Measurements from ENCODE around the gene CTPS1.

CTPS1 gene

DNA sequence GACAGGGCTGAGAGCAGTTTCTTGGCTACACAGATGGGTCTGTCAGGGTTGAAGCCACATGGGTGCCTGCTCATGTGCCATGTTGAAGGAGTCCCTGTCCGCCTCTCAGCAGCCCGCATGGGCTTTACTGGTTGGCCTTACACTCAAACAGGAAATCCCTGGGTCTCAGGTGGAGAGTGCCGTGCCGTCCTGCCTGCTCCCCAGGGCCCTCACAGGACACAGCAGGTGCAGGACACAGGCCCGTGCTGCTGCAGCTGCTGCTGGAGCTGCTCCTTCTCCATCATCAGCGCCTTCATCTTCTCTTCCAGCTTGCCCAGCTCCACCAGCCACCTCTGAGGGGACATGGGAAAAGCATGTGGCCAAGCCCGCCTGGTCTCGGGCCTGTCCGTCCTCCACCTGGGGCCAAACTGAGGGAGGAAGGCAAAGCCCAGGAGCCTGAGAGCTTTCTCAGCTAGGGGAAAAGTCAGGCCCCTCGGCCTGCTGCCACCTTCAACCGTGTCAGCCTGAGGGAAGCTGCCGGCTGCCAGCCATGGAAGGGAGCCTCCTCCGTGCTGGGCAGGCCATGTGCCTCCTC, 36.5 kb downstream of the CTPS1 start:
- Histone ChIP-seq H3K36me3 (ENCODE audit: insufficient read depth, low read length) (peaks cover 86% of the 10 kb centered on the region), H3K4me1 (ENCODE audit: insufficient read depth, low read length) (no peaks in the 10 kb centered on the region)

DNA sequence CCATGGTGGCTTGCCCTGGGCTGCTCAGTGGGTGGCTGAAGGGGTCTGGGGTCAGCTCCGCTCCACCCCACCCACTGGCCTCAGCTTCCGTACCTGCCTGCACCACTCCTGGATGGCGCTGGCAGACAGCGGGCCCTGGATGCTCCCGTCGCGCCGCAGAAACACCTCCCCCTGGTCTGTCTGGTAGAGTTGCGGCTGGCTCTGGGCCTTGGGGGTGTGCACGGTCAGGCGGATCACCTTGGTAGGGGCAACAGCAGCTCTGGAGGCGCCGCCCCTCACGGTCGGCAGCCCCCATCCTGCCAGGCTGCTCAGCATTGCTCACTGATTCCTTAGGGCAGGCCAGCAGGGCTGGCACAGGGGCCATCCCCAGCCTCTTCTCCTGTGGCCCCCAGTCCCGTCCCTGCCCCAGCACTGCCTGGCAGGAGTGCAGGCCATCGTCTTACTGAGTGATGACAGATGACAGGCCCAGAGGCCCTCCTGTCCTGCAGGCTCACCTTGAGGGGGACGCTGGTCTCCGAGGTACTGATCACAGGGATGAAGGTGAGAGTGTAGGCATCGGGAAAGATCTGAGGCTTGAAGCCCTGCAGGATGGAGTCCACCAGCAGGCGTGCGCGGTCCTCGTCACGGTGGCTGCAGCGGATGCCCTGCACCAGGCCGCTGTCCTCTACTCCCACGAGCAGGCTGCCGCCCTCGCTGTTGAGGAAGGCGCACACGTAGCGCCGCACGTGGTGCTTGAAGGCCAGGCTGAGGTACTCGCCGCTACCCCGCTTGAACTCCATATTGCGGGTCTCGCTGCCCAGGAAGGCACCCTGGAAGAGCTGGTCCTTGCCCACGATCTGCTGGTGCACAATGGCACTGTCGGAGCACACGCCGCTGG, 37.9 kb downstream of the CTPS1 start:
- H3K4me2 ChIP-seq (ENCODE audit: insufficient read depth, low read length) = no peak overlapping the region
- H3K27me3 ChIP-seq (ENCODE audit: insufficient read depth, low read length, poor library complexity) = no peaks in the 10 kb centered on the region
- no peak for TF ChIP-seq EZH2 (IDR thresholded peaks at IDR 0.05; ENCODE audit: borderline replicate concordance, low read depth, low read length, severe bottlenecking)
- TF ChIP-seq CTCF (IDR thresholded peaks at IDR 0.05; ENCODE audit: borderline replicate concordance, extremely low read depth, low read length, poor library complexity, severe bottlenecking) = no peak
- ATAC-seq (ENCODE audit: insufficient read depth, low read depth) = no peak
- H2AFZ ChIP-seq (ENCODE audit: low read depth, low read length) = no peak overlapping the region
- H3K36me3 ChIP-seq (ENCODE audit: insufficient read depth, low read length) = peaks cover 72% of the 10 kb centered on the region
- DNase-seq = no peak
- H3K79me2 ChIP-seq (ENCODE audit: insufficient read depth, low read length) = no peaks in the 10 kb centered on the region
- H3K4me3 ChIP-seq (ENCODE audit: low read depth in 1 of 2, low read length in 2 of 2) = no peak overlapping the region
- no peaks in the 10 kb centered on the region for H3K4me1 ChIP-seq (ENCODE audit: insufficient read depth, low read length)
- peaks cover 39% of the 10 kb centered on the region for H4K20me1 ChIP-seq (ENCODE audit: insufficient read depth, low read length)
- H3K9ac ChIP-seq (ENCODE audit: low read depth, low read length) = no peak overlapping the region
- H3K27ac ChIP-seq (ENCODE audit: low read length) = no peak overlapping the region
- H3K9me3 ChIP-seq (ENCODE audit: insufficient read depth, low read length, severe bottlenecking) = no peaks in the 10 kb centered on the region

More for the DNA sequence above, 36.5 kb downstream of the CTPS1 start:
- H3K4me2 ChIP-seq (ENCODE audit: insufficient read depth, low read length) = no peak overlapping the region
- H3K4me3 ChIP-seq (ENCODE audit: low read depth in 1 of 2, low read length in 2 of 2) = no peak overlapping the region
- H3K9ac ChIP-seq (ENCODE audit: low read depth, low read length) = no peak overlapping the region
- ATAC-seq (ENCODE audit: insufficient read depth, low read depth) (no peak), DNase-seq (no peak)
- peaks cover 43% of the 10 kb centered on the region for H4K20me1 ChIP-seq (ENCODE audit: insufficient read depth, low read length)
- no peak overlapping the region for H3K27ac ChIP-seq (ENCODE audit: low read length)
- no peak overlapping the region for H2AFZ ChIP-seq (ENCODE audit: low read depth, low read length)
- no peaks in the 10 kb centered on the region for H3K27me3 ChIP-seq (ENCODE audit: insufficient read depth, low read length, poor library complexity)
- no peaks in the 10 kb centered on the region for H3K9me3 ChIP-seq (ENCODE audit: insufficient read depth, low read length, severe bottlenecking)
- no peak for TF ChIP-seq EZH2 (IDR thresholded peaks at IDR 0.05; ENCODE audit: borderline replicate concordance, low read depth, low read length, severe bottlenecking)
- no peak for TF ChIP-seq CTCF (IDR thresholded peaks at IDR 0.05; ENCODE audit: borderline replicate concordance, extremely low read depth, low read length, poor library complexity, severe bottlenecking)
- H3K79me2 ChIP-seq (ENCODE audit: insufficient read depth, low read length) = no peaks in the 10 kb centered on the region

DNA sequence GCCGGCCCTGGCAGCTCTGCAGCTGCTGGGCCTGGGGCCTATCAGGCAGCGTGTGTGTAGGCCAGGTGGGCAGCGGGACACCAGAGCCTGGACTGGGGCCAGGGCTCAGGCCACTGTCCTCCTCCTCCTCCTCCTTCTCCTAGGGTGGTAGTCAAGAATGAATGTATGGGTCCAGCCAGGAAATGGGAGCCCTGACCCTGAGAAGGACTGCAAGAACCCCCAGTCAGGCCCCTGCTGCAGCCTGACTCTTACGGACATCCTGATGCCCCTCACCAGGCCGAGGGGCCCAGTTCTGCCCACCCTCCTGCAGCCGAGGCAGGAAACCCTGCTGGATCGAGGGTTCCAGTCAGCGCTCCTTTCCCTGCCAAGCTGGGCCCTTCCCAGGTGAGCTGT, 38.5 kb downstream of the CTPS1 start:
- H3K9ac ChIP-seq (ENCODE audit: low read depth, low read length) = no peak overlapping the region
- H3K4me3 ChIP-seq (ENCODE audit: low read depth in 1 of 2, low read length in 2 of 2) = no peak overlapping the region
- no peak overlapping the region for H2AFZ ChIP-seq (ENCODE audit: low read depth, low read length)
- H3K36me3 ChIP-seq (ENCODE audit: insufficient read depth, low read length) = peaks cover 66% of the 10 kb centered on the region
- no peaks in the 10 kb centered on the region for H3K79me2 ChIP-seq (ENCODE audit: insufficient read depth, low read length)
- no peaks in the 10 kb centered on the region for H3K27me3 ChIP-seq (ENCODE audit: insufficient read depth, low read length, poor library complexity)
- H4K20me1 ChIP-seq (ENCODE audit: insufficient read depth, low read length) = peaks cover 39% of the 10 kb centered on the region
- no peaks in the 10 kb centered on the region for H3K4me1 ChIP-seq (ENCODE audit: insufficient read depth, low read length)
- no peak overlapping the region for H3K4me2 ChIP-seq (ENCODE audit: insufficient read depth, low read length)
- H3K9me3 ChIP-seq (ENCODE audit: insufficient read depth, low read length, severe bottlenecking) = no peaks in the 10 kb centered on the region
- DNase-seq (no peak), ATAC-seq (ENCODE audit: insufficient read depth, low read depth) (no peak)
- H3K27ac ChIP-seq (ENCODE audit: low read length) = no peak overlapping the region
- no peak for TF ChIP-seq CTCF (IDR thresholded peaks at IDR 0.05; ENCODE audit: borderline replicate concordance, extremely low read depth, low read length, poor library complexity, severe bottlenecking)
